Measurements from ENCODE around the gene NDUFAF2.

DNA sequence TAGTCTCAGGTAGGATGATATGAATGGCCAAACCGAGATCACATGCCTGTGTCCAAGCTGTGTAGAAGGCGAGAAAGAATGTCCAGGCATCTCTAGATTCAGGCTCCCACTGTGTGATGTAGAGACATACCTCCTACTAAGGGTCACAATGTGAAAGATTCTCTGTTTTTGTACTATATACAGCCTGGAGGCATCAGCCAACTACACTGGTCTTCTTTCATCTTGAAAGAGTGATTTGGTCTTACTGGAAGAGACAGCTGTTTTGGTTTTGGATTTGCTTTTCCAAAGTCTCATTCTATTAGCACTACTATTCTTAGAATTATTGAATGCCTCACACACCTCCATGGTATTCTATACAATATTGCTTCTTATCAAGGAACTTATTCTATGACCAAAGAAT lies 26.5 kb upstream of the NDUFAF2 start:
- TF ChIP-seq, protein P1, sequence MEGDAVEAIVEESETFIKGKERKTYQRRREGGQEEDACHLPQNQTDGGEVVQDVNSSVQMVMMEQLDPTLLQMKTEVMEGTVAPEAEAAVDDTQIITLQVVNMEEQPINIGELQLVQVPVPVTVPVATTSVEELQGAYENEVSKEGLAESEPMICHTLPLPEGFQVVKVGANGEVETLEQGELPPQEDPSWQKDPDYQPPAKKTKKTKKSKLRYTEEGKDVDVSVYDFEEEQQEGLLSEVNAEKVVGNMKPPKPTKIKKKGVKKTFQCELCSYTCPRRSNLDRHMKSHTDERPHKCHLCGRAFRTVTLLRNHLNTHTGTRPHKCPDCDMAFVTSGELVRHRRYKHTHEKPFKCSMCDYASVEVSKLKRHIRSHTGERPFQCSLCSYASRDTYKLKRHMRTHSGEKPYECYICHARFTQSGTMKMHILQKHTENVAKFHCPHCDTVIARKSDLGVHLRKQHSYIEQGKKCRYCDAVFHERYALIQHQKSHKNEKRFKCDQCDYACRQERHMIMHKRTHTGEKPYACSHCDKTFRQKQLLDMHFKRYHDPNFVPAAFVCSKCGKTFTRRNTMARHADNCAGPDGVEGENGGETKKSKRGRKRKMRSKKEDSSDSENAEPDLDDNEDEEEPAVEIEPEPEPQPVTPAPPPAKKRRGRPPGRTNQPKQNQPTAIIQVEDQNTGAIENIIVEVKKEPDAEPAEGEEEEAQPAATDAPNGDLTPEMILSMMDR (IDR thresholded peaks at IDR 0.05), result no peak
- no peak for TF ChIP-seq POLR2A (IDR thresholded peaks at IDR 0.05)

Measured in thyroid gland (tissue), 4 donors.